Fibroblast of villous mesenchyme (primary cell): ENCODE measurements around the gene NHSL1. TPM values are rescaled to one million over a fixed set of nuclear protein-coding genes. Genes with fewer than 3 reads are reported as not detected.

Experiments
- DNase-seq: peaks from one replicate; pipeline ENCODE4 v3.0.0-alpha.2; 2010; ENCODE audit warnings: low read depth
- H3K4me3 ChIP-seq: 2 replicates; pipeline ENCODE4 v1.5.1; 2011; ENCODE audit warnings: low read depth, mild to moderate bottlenecking, low read length
- CTCF ChIP-seq: IDR thresholded peaks from 2 replicates; pipeline ENCODE4 v1.5.1; 2012; ENCODE audit warnings: low read depth, mild to moderate bottlenecking, low read length; ENCODE audit not compliant: insufficient read depth
- total RNA-seq: library from RNA; depleted of rRNA; stranded (reverse); fragments of >200 nt; gene quantifications from 2 replicates; pipeline ENCODE4 v1.2.3, GENCODE V29; 2012

The NHSL1 gene
- total RNA-seq, 1 donor, result 4.7 TPM

- TF ChIP-seq CTCF, result no peak
- H3K4me3 ChIP-seq, result no peak overlapping the region
- no peak for DNase-seq
Measured at GRCh38 chr6:138515657-138516248, 16.5 kb upstream of the NHSL1 start.

- no peak overlapping the region for H3K4me3 ChIP-seq
Measured at GRCh38 chr6:138514860-138515540, 15.7 kb upstream of the NHSL1 start.

DNA sequence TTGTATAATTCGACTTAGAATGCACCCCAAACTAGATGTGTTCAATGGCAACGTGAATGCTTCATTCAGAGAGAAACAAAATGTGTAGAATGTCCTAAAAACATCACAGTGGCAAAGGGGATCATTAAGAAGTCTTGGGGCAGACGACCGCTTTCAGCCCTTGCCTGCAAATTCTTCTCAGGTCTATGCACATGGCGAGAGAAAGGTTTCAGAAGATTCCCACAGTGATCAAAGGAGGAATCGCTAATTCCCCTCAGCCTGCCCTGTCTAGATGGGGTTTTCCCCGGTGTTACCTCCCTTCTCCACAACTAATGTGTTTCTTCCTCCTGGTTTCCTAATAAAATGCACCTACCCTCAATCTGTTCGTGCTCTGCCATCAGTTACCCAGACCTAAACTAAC is 13.3 kb upstream of the NHSL1 start:
- no peak overlapping the region for H3K4me3 ChIP-seq
- TF ChIP-seq CTCF, result no peak
- no peak for DNase-seq

More at GRCh38 chr6:138514860-138515540, 15.7 kb upstream of the NHSL1 start:
- no peak for TF ChIP-seq CTCF
- no peak for DNase-seq

DNA sequence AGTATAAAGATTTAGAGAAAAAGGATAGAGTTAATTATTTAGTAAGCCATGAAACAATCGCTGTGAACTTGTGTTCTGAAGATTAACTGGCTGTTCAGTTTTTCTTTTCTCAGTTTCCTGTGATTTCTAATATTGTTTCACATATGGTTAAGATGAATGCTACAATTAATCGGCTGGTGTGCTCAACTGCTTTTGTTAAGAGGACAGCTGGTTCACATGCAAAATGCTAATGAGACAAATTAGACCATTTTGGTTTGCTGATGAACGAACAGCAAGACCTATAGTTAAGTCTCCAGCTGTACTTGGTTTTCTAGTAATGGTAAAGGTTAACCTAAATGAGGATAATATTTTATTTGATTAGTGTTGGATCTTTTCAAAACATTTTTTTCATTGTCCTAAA is 10.8 kb upstream of the NHSL1 start:
- H3K4me3 ChIP-seq, result no peak overlapping the region
- no peak for TF ChIP-seq CTCF
- DNase-seq, result no peak

DNA sequence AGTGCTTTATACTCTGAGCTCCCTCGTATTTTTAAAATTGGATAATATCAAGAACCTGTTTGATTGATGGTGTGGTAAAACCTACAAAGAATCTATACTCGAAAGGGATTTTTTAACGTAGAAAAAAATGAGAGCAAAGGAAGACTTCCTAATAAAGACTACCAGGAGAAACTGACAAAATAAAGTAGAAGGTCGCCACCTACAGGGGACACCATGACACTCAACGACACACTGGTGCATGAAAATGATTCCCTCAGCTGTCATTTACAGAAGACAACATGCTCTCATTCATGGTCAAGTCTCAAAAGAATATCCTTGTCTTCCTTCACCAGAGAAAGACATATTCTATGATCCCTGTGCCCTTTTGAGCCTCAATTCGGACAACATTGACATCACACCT is 10.1 kb upstream of the NHSL1 start:
- TF ChIP-seq CTCF, result peak; percentile 52
- H3K4me3 ChIP-seq, result no peak overlapping the region
- peak; percentile 45 for DNase-seq

GRCh38 chr6:138508676-138508988 is 9.3 kb upstream of the NHSL1 start:
- DNase-seq, result no peak
- no peak overlapping the region for H3K4me3 ChIP-seq
- TF ChIP-seq CTCF, result no peak
